ENCODE measurements around the gene ENG.
"Not testable (repeated sequence)": the region's sequence is repeated elsewhere in the genome, so short reads cannot be mapped to it uniquely, and the experiment has no call there.

The ENG gene

GRCh38 chr9:127841087-127841835, 13.2 kb downstream of the ENG start:
- DNase-seq (ENCODE audit: low spot score): no peak

DNA sequence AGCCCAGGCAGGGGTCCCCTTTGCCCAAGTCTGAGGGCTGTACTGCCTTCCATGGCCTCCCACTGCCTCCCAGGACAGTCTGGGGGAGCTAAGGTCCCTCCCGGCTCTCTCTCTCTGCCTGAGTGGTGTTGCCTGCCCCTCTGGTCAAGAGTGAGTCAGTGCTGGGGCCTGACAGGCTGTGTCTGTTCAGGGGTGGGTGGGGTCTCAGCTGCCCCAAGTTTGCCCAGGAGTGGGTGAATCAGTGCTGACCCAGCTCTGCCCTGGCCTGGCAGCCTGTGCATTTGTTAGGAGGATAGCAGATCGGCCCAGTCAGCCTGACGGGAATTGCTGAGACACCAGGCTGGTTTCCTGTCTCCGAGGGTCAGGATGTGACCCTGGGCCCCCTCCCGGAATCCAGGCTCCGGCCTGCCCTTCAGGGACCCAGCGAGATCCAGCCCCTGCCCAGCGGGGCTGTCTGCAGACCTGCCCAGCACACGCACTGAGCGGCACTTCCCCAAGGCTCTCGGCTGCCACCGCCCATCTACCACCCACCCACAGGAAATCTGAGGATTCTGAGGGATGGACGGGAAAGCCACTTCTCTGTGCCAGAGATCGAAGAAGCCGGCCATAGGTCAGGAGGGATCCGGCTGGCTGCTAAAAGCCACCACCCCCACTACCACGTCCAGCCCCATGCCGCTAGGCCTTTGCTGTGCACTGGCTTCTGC, 15.9 kb downstream of the ENG start:
- DNase-seq (ENCODE audit: low spot score): no peak

DNA sequence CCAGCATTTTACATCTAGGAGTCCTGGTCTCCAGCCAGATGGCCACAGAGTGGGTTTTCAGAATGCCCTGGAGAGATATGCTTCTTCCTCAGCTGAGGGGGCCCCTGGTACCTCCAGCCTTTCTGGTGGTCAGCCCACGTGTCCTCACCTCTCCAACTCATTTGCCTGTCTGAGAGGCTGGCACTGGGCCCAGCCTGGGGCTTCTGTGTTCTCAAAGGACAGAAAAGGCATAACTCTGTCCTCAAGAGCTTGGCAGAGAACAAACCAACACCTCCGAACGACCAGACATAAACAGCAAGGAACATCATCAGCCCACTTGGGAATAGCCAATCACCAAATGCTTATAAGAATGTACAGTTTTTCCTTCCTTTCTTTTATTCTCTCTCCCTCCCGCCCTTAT, 17.1 kb downstream of the ENG start:
- no peak for DNase-seq (ENCODE audit: low spot score)

DNA sequence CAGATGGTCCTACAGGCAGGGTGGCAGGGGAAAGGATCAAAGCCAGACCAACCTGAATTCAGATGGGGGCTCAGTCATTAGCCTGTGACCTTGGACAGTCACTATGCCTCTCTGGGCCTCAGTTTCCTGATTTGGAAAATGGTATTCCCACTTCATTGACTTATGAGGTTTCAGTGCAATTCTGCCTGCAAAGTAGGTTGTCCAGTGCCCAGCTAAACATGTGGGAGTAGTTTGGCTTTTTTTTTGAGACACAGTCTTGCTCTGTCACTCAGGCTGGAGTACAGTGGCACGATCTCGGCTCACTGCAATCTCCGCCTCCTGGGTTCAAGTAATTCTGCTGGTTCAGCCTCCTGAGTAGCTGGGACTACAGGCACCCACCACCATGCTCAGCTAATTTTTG, 17.9 kb downstream of the ENG start:
- DNase-seq (ENCODE audit: low spot score): not testable (repeated sequence)

DNA sequence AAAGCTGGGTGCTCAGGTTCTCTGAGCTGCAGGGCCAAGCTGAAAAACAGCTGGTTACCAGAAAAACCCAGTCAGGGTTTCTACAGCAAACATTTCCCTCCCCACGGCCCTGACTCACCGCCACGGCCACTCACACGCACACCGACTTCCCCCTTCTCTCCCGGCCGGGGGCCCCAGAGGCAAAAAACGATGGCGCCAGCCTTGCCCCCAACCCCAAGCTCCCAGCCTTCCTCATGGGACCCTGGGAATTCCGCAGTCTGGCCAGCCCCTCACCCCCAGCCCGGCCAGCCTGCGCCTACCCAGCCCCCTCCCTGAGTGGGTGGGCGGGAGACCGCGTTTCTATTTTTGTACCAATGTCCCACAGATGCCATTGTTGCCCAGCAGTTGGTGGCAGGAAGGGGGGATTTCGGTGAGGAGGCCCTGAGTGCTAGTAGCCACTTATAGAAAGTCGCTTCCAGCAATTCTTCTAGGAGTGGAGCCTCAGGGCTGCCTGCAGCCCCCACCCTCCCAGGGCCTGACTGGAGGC, 18.4 kb downstream of the ENG start:
- no peak for DNase-seq (ENCODE audit: low spot score)

DNA sequence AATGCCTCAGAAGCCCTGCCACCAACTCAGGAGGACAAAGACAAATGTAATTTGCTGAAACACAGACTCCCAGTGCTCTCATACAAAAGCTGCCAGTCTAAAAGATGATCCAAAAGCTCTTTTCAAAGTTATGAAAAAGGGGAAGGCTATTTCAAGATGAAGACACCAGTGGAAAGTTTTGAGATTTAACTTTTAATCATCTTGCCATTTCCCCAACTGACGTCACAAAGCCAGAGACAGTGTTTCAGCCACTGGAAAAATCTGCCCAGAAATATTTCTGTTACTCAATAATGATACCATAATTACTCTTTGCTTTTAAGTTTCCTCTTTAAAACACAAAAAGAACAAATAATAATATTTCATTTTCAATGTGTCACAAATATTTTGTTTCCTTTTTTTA, 20.9 kb downstream of the ENG start:
- no peak for DNase-seq (ENCODE audit: low spot score)

GRCh38 chr9:127832248-127832647, 22.2 kb downstream of the ENG start:
- no peak for DNase-seq (ENCODE audit: low spot score)

DNA sequence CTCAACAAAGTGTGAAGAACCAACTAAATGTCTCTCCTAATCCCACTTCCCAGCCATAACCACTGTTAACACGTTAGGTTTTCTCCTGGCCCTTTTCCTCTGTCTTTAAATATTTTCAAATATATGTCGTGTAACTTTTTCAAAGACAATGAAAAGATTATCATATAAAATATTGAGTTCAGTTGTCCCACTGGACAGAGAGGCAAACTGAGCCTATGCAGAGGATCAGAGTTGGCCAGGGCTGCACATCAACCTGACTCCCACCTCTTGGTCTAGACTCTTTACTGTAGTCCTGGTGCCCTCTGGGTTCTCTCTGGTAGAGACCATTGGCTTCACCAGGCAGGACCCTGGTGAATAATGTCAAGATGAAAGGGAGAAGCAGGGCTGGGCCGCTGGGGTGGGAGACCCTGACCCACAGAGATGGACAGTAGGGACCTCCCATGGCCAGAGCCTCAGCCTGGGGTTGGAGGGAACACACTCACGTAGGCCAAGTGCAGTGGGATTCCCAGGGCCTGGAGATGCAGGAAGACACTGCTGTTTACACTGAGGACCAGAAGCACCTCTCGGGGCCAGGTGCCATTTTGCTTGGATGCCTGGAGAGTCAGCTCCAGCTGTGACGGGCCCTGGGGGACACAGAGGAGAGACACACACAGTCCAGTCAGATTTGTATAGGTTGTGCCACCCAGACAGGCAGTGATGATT, 25.1 kb downstream of the ENG start:
- no peak for DNase-seq (ENCODE audit: low spot score)

GRCh38 chr9:127828262-127829031, 26.0 kb downstream of the ENG start:
- DNase-seq (ENCODE audit: low spot score): peak; percentile 74

GRCh38 chr9:127826253-127826913, 28.1 kb downstream of the ENG start:
- DNase-seq (ENCODE audit: low spot score): no peak

- DNase-seq (ENCODE audit: low spot score): no peak
These were observed 29.0 kb downstream of the ENG start for GRCh38 chr9:127825319-127826051.

- no peak for DNase-seq (ENCODE audit: low spot score)
These were observed 32.4 kb downstream of the ENG start for GRCh38 chr9:127822108-127822507.

- no peak for DNase-seq (ENCODE audit: low spot score)
These were observed 35.9 kb downstream of the ENG start for GRCh38 chr9:127818574-127818973.

DNA sequence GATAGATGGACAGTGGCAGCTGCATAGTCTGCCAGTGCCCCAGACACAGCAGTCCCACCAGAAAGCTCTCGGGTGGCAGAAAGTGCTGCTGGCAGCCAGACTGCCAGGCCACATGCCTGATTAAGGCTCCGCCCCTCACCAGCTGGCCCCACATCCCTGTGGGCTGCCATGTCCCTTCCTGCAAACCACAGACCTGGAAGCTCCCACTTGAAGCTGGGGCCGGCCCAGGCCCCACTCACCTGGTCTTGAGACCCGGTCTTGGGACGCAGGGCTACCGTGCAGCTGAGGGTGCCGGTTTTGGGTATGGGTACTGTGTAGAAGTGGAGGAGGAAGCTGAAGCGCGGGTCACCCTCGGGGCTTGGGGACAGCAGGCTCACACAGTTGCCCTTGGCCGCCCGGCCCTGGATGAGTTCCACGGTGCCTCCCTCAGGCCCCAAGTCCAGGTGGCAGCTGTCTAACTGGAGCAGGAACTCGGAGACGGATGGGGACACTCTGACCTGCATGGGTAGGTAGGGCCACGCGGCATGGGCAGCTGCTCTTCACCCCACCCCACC, 36.5 kb downstream of the ENG start:
- DNase-seq (ENCODE audit: low spot score): no peak

DNA sequence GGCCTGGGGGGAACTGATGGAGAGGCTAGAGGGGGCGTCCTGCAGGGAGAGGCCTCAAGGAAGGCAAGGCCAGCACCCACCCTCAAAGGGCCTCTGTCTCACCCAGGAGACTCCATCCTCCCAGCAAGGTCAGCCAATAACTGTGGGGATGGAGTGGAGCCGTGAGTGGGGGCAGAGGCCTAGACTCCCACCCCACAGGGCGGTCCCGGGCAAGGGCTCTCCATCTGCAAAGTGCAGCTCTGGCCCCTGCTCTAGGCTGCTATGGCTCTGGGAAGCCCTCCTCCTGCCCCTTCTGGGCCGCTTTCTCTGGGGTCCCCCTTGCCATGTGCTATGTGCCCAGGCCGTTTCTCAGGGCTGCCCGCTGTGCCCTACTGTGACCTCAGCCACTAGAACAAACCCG, 37.7 kb downstream of the ENG start:
- DNase-seq (ENCODE audit: low spot score): no peak

GRCh38 chr9:127816362-127816725, 38.1 kb downstream of the ENG start:
- no peak for DNase-seq (ENCODE audit: low spot score)

DNA sequence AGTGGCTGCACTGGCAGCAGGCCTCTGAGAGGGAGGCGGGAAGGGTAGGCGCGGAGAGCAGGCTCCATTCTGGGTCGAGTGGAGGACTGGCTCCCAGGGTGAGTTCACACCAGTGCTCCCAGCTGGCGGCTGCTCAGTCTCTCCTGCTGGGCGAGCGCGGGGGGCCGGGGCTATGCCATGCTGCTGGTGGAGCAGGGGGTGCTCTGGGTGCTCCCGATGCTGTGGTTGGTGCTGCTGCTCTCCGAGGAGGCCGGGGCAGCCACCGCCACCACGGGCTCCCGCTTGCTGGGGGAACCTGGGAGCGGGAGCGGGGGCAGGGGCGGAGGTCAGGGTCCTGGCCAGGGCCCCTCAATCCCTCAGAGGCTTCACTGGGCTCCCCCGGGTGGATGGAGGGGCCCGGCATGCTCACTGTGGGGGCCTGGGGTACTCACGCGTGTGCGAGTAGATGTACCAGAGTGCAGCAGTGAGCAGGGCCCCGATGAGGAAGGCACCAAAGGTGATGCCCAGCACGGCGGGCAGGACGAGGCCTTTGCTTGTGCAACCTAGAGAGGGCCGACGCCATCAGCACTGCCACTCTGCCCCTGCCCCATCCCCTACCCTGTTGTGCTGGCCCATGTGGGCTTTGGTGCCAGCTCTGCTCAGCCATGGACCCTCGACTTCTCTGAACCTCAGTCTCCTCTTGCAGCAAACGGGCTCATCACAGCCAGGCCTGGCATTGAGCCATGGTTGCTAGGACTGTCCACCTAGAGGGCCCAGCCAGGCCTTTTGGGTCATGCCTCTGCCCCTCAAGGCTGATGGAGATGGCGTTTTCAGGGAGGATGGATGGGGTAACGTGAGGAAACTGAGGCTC, 38.7 kb downstream of the ENG start:
- DNase-seq (ENCODE audit: low spot score): no peak

DNA sequence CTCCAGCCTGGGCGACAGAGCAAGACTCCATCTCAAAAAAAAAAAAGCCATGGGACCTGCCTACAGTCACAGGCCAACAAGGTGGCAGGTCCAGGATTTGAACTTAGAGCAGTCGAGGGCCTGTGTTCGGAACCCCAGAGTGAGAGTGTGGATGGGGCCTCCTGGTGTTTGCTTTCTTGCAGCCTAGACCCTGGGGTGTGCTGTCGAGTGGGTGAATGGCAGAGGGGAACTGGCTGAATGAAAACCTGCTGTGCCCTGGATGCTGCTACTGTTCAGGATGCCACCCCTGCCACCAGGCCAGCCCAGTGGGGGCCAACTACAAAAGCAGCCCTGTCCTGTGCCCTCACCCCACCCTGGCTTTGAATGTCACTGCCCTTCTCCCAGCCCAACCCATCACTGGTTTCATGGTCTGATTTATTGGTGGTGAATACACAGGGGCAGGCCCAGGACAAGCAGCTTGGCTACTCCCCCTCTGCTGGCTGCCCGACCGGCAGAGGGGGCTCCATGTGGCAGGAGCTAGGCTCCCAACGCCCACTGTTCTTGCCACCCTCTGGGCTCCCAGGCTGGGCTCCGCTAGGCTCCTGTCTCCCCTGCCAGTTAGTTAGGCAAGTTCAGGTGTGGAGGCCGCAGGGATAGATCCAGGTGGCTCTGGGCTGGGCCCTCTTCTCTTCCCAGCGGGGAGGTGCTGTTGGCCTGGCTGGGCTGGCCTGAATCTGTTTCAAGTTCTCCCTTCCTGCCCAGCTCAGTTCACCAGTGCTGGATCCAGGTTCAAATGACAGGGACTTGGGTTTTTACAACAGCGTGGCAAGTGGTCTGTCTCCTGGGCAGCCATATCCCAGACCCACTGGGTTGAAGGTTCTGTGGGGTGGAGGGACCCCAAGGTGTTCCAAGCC, 39.6 kb downstream of the ENG start:
- DNase-seq (ENCODE audit: low spot score): no peak
